ENCODE data around the gene RWDD3.

RWDD3 gene

GRCh38 chr1:95219407-95219806, 14.6 kb upstream of the RWDD3 start:
- TF ChIP-seq, protein P1, sequence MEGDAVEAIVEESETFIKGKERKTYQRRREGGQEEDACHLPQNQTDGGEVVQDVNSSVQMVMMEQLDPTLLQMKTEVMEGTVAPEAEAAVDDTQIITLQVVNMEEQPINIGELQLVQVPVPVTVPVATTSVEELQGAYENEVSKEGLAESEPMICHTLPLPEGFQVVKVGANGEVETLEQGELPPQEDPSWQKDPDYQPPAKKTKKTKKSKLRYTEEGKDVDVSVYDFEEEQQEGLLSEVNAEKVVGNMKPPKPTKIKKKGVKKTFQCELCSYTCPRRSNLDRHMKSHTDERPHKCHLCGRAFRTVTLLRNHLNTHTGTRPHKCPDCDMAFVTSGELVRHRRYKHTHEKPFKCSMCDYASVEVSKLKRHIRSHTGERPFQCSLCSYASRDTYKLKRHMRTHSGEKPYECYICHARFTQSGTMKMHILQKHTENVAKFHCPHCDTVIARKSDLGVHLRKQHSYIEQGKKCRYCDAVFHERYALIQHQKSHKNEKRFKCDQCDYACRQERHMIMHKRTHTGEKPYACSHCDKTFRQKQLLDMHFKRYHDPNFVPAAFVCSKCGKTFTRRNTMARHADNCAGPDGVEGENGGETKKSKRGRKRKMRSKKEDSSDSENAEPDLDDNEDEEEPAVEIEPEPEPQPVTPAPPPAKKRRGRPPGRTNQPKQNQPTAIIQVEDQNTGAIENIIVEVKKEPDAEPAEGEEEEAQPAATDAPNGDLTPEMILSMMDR (IDR thresholded peaks at IDR 0.05): no peak

DNA sequence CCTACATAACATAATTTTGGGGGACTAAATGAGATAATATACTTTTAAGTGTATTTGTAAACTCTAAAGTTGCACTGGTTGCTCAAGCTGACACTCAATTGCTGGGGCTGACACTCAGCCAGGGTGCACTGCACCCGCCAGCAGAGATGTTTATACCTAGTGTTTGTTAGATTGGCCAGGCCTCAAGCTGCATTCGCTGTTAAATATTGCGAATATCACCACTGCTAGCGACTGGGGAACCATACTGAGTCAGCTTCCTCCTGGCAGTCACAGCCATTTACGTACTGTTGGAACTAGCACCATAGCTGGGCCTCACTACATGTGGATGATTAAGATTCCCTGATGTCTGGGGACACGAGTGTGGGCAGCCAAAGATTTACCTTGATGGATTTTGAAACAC, 12.7 kb upstream of the RWDD3 start:
- TF ChIP-seq, protein P1 (IDR thresholded peaks at IDR 0.05): no peak

- TF ChIP-seq, protein P1 (IDR thresholded peaks at IDR 0.05): no peak
Observed at GRCh38 chr1:95222629-95223028, 11.4 kb upstream of the RWDD3 start.

DNA sequence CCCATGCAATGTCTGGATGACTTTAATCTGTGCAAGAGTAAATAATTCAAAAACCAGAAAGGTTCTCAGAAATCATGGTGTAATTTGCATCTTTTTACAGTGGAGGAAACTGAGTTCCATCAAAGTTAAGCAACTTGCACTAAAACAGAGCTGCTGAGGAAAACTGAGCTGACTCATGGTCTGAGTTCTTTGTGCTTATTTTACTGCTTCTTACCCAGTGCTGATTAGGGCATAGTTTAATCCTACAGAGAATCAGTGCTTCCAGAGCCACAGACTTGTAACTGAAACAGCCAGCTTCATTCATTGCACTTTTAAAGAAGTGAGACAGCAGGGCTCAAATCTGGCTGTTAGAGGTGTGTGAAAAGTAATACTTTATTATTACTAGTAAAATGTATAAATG, 10.9 kb upstream of the RWDD3 start:
- TF ChIP-seq, protein P1 (IDR thresholded peaks at IDR 0.05): no peak

- TF ChIP-seq, protein P1 (IDR thresholded peaks at IDR 0.05): no peak
Observed at GRCh38 chr1:95226781-95227660, 7.0 kb upstream of the RWDD3 start.

- TF ChIP-seq, protein P1 (IDR thresholded peaks at IDR 0.05): no peak
Observed at GRCh38 chr1:95229037-95229436, 5.0 kb upstream of the RWDD3 start.

GRCh38 chr1:95229706-95230105, 4.3 kb upstream of the RWDD3 start:
- TF ChIP-seq, protein P1 (IDR thresholded peaks at IDR 0.05): no peak

All from LNCAP (cell line).